Raji (cell line): ENCODE results near the gene GOLIM4.

Experiments used
- POLR2A ChIP-seq: IDR thresholded peaks from 2 replicates; pipeline ENCODE4 v1.6.1; 2011; ENCODE audit warnings: low read depth, low read length, control low read depth; ENCODE audit not compliant: insufficient read depth

The GOLIM4 gene

GRCh38 chr3:167967257-167968036, 128.3 kb downstream of the GOLIM4 start:
- no peak for TF ChIP-seq POLR2A
